ENCODE measurements around the gene HEXIM2.

DNA sequence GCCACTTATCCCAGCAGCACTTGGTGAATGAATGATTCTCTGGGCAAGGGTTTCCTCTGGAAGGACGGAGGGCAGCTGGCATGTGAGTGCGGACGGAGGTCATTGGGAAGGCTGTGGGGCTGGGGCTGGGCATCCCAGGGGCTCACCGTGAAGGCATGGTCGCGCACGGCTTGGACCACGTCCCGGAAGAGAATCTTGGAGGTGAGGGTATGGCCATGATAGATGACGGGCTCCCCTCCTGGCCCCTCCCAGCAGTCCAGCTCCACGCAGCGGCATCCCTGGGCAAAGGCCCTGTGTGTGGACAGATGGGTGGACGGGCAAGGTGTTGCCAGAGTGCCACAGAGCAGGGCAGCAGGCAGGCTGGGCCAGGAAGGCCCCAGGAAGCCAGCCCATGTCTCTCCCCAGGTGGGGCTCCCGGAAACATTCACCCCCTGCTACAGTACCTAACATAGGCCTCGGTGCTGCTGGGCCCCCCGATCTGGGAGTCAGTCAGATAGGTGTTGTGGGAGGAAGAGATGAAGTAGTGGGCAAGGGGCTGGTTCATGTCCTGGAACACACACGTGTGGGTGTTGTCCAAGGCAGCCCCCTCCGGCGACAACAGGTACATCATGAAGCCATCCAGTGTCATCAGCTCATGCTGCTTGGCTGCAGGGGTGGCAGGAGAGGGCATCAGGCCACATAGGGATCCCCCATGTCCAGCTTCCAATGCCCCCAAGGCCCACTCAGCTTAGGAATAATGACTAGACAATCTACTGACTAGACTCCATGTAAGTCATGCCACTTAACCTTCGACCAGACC, 43.6 kb upstream of the HEXIM2 start:
- TF ChIP-seq EZH2phosphoT487 (IDR thresholded peaks at IDR 0.05; ENCODE audit: borderline replicate concordance, low read length): no peak
- TF ChIP-seq, protein P1, sequence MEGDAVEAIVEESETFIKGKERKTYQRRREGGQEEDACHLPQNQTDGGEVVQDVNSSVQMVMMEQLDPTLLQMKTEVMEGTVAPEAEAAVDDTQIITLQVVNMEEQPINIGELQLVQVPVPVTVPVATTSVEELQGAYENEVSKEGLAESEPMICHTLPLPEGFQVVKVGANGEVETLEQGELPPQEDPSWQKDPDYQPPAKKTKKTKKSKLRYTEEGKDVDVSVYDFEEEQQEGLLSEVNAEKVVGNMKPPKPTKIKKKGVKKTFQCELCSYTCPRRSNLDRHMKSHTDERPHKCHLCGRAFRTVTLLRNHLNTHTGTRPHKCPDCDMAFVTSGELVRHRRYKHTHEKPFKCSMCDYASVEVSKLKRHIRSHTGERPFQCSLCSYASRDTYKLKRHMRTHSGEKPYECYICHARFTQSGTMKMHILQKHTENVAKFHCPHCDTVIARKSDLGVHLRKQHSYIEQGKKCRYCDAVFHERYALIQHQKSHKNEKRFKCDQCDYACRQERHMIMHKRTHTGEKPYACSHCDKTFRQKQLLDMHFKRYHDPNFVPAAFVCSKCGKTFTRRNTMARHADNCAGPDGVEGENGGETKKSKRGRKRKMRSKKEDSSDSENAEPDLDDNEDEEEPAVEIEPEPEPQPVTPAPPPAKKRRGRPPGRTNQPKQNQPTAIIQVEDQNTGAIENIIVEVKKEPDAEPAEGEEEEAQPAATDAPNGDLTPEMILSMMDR (conservative IDR thresholded peaks at IDR 0.05; ENCODE audit: low read depth, low read length): no peak

Data from PC-3 (cell line).